ENCODE measurements around the gene EZH2.
A peak's percentile ranks its signal among the peaks of the same experiment; 100 is the strongest.

EZH2 gene

DNA sequence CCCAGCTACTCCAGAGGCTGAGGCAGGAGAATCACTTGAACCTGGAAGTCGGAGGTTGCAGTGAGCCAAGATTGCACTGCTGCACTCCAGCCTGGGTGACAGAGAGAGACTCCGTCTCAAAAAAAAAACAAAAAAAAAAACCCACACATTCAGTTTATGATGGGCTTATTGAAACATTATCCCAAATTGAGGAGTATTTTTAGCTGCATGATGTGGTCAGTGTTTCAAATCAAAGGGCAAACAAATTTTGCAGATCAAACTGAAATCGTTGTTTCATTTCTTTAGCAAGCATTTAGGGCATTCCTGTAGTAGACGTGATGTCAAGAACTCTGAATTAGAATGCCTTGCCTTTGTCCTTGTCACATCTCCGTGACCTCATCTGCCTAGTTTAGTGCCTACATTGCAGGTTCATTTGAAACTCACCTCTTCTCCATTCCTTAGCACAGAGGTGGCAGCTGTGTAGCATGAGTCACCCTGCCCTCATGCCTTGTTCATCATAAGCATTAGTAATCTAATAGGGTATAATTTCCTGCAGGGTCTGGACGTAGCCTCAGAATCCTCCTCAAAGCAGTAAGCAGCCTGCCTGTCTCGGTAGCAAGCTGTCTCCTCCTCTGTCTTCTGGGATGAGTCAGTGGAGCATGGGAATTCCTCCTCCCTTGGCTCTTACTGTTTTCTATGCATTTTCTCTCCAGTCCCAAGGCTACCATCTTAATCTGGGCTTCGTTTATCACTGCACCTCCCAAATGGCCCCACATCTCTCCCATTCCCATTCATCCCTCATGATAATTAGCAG is 111.6 kb downstream of the EZH2 start:
- no peak for TF ChIP-seq POLR2A (IDR thresholded peaks at IDR 0.05; ENCODE audit: low read depth, low read length)
- FAIRE-seq (peak; percentile 98), DNase-seq (ENCODE audit: insufficient read length, low spot score) (peak; percentile 73)

DNA sequence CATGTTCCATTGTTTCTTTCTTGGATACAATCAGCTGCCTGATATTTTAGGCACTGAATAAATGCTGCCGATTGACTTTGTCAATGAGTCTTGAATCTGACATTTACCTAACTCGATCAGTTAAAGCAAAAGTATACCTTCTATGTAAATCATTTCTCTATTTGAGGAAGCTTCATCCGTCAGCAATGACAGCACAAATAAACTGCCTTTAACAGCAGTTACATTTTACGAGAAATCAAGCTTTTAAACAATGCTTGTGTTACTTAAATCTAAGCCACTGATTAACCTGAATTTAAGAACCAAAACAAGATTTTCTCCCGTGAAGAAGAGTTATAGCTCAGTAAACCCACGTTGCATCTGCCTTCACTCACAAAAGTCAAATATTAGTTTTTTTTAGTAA is 114.1 kb downstream of the EZH2 start:
- no peak for DNase-seq (ENCODE audit: insufficient read length, low spot score)
- no peak for FAIRE-seq
- TF ChIP-seq POLR2A (IDR thresholded peaks at IDR 0.05; ENCODE audit: low read depth, low read length) = no peak

DNA sequence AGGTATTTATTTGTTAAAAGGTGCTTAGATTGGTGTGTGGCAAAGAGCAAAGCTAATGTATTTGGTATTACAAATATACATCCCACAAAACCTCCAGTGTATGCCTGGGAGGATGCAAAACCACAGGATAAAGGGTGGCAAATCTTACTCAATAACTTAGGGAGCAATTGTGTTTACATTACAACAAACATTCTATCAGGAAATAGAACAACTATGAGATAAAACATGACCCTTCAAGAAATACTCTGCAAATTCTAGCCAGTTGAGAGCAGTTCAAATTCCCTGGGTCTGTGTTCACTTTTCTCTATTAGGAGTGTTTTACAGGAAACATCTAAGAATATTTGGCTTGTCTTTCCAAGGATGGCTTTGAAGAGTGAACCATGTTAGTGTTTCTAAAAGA is 120.5 kb downstream of the EZH2 start:
- FAIRE-seq (no peak), DNase-seq (ENCODE audit: insufficient read length, low spot score) (no peak)
- TF ChIP-seq POLR2A (IDR thresholded peaks at IDR 0.05; ENCODE audit: low read depth, low read length) = no peak

DNA sequence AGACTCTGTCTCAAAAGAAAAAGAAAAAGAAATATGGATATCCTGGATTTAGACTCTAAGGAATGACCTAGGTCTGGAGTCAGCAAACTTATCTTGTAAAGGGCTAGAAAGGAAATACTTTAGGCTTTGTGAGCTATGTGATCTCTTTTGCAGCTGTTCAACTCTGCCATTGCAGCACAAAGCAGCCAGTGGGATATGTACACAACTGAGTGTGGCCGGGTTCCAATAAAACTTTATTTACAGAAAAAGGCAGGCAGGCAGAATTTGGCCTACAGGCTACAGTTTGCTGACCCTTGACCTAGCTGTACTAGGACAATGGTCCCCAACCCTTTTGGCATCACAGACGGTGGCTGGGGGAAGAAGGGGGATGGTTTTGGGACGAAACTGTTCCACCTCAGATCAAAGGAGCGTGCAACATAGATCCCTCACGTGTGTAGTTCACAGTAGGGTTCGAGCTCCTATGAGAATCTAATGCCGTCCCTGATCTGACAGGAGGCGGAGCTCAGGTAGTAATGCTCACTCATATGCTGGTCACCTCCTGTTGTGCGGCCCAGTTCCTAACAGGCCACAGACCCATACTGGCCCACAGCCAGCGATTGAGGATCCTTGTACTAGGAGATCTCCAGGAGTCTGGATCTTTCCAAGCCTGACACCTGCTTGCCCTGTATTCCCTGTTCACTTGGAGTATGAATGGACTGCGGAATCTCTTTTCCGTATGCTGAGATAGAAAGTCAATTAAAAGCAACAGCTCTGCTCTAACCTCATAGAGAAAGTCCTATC is 122.4 kb downstream of the EZH2 start:
- TF ChIP-seq POLR2A (IDR thresholded peaks at IDR 0.05; ENCODE audit: low read depth, low read length) = no peak
- FAIRE-seq = no peak

More for the DNA sequence above, 122.4 kb downstream of the EZH2 start:
- no peak for DNase-seq (ENCODE audit: insufficient read length, low spot score)
